Ureter (tissue), 1 donor: Measurements from ENCODE around the gene OR1D5. TPM values are rescaled to one million over a fixed set of nuclear protein-coding genes. Genes with fewer than 3 reads are reported as not detected.

Experiments
- total RNA-seq: library from RNA; stranded (reverse); gene quantifications from one replicate; pipeline ENCODE4 v1.2.4, GENCODE V29; 2023
- donor health status: DM: yes; HTN: yes; CAD: no.

The OR1D5 gene
- total RNA-seq, 1 donor from 2014 or later, result not detected

Other genes starting within 250 kb of the OR1D5 start
- gene OR1D2, start 40.8 kb upstream of the OR1D5 start, total RNA-seq, result not detected
- gene OR1G1, start 63.9 kb upstream of the OR1D5 start, total RNA-seq, result not detected
- not detected for gene OR1A2, start 133.9 kb upstream of the OR1D5 start, total RNA-seq
- gene OR1A1, start 144.1 kb upstream of the OR1D5 start, total RNA-seq, result not detected
- gene OR3A1, start 234.8 kb upstream of the OR1D5 start, total RNA-seq, result not detected